H1 (cell line): ENCODE measurements around the gene EPHA7. TPM values are rescaled to one million over a fixed set of nuclear protein-coding genes. Genes with fewer than 3 reads are reported as not detected.

ENCODE experiments used
- GTF2F1 ChIP-seq: IDR thresholded peaks from 2 replicates; pipeline ENCODE4 v1.6.1; 2012; ENCODE audit warnings: low read depth, low read length, improper control_type of control experiment, borderline replicate concordance
- HDAC6 ChIP-seq: IDR thresholded peaks from one replicate; pipeline ENCODE4 v1.7.1; 2012; ENCODE audit warnings: low read depth, mild to moderate bottlenecking, inconsistent platforms, low read length, moderate library complexity
- JUN ChIP-seq: IDR thresholded peaks from 2 replicates; pipeline ENCODE4 v1.6.1; 2011; ENCODE audit warnings: low read depth, mild to moderate bottlenecking, improper control_type of control experiment, low read length
- polyA plus RNA-seq, 7 experiments: library from polyadenylated mRNA; depleted of rRNA in 3 of 7; stranded (reverse) in 5 of 7; unstranded in 2 of 7; fragments of >200 nt in 5 of 7; fragments of 200-250 nt in 2 of 7; gene quantifications; 1 replicate in 5 of 7; 2 replicates in 1 of 7; 4 replicates in 1 of 7; pipeline versions ENCODE4 v1.2.1 to v1.2.3, GENCODE V29; 2011 to 2013; ENCODE audit warnings: missing spikeins in 2 of 7, mixed read lengths in 2 of 7
- total RNA-seq: library from RNA; stranded (reverse); fragmentation: NEBNext Ultra II Directional; extraction: Animal tissue kit (Norgen Biotek cat#: 25700); gene quantifications from 2 replicates; pipeline ENCODE4 v1.2.1, GENCODE V29; 2021

EPHA7 gene
- total and polyA plus RNA-seq, 2 of the 8 experiments (the other 6 are each of a cell fraction or from before 2014, with no cell fraction given) = 1.3 to 6.8 TPM

DNA sequence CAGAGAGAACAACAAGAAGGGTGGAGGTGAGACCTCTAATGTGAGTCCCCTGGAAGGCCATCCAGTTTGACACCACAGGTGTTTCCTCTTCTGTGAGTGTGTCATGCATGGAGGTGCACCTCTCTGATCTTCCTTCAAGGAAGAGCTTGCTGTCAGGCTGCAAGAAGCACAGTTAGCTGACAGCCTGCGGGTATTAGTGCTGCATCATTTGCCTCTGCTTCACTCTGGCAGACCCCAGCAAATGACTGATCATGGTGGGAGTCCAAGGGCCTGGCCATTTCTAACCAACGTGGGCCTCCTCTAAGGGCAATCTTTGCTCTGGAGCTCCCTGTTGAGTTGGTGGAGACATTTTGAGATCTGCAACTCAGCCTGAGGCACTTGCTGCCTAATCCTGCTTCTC lies 206.3 kb downstream of the EPHA7 start (continued):
- TF ChIP-seq JUN (no peak), HDAC6 (no peak), GTF2F1 (no peak)
